GM18519 (cell line): ENCODE results near the gene ZNF225.
A peak's percentile ranks its signal among the peaks of the same experiment; 100 is the strongest.
"Not testable (repeated sequence)": the region's sequence is repeated elsewhere in the genome, so short reads cannot be mapped to it uniquely, and the experiment has no call there.

Experiments used
- ATAC-seq: cut with Tn5 transposase; IDR thresholded peaks from one replicate; pipeline ENCODE4 v1.9.1; 2021; ENCODE audit warnings: mild to moderate bottlenecking, moderate library complexity; ENCODE audit not compliant: unreplicated experiment, low FRiP score

Gene ZNF225

DNA sequence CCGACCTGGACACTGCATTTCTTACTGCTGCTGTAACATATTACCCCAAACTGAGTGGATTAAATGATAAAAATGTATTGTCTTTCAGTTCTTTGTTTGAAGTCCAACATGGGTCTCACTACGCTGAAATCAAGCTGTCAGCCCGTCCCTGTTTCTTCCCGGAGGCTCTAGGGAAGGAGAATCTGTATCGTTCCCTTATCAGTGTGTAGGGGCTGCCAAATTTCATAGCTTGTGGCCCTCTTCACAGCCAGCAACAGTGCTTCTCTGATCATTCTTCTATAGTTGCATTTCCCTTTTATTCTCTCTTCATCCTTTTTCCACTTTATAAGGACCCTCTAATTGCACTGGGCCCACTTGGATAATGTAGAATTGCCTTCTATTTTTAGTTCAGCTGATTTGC lies 38.3 kb downstream of the ZNF225 start:
- ATAC-seq, result no peak

GRCh38 chr19:44156475-44156874 lies 43.3 kb downstream of the ZNF225 start:
- ATAC-seq, result no peak

DNA sequence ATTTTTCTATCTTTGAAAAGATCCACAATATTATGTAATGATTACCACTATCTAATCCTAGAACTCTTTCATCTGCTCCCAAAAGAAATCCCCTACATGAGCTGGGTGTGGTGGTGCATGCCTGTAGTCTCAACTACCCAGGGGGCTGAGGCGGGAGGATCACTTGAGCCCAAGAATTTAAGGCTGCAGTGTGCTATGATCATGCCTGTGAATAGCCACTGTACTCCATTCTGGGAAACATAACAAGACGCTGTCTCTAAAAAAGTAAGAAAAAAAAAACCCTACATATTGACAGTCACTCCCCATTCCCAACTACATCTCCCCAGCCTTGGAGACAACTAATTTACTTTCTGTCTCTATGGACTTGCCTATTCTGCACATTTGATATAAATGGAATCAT lies 50.6 kb downstream of the ZNF225 start:
- no peak for ATAC-seq

DNA sequence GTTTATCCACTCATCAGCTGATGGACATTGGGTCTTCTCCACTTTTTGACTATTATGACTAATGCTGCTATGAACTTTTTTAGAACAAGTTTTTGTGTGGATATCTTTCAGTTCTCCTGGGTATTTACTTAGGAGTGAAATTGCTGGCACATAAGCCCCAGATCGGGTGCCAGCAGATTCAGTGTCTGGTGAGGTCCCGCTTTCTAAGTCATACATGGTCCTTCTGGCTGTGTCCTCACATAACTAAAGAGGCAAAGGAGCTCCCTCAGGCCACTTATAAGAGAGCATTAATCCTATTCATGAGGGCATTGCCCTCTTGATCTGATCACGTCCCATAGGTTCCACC lies 51.1 kb downstream of the ZNF225 start:
- ATAC-seq, result peak; percentile 16

DNA sequence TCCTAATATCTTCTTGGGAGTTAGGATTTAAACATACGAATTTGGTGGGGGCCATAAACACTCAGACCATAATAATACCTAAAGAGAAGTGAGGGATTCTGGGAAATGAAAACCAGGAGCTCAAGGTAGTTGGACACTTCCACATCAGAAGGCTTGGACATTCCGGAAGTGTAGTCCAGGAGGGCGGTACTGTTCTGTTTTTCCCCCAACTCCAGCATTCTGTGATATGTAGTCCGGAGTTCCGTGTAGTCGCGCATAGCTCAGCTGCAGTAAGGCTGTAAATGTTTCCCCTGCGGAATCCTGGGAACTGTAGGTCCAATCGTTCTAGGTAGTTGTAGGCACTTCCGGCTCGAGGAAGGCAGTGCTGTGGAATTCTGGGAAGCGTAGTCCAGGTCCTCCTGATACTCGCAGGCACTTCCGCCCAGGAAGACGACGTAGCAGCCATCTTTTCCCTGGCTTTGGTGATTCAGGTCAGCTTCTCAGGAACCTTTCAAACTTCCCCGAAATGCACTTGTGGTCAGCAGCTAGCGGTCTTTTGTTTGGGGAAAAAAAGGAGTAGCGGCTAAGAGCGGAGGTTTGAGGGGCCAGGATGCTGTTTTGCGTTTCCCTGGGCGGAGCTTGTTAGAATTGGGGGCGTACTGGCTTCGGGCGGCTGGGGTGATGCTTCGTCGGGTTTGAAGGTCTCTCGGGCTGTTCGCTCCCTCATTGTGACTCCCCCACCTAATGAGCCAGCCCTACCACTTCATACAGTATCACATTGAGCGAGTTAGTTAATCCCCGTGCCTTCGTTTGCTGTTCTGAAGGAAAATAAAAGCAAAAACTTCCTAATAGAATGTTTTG lies 51.7 kb downstream of the ZNF225 start, which contains the start of gene ZNF226:
ZNF226 (plus strand) TSS at position 428 of the 840 bp plus-strand sequence. CDS start 4,981 bp downstream, outside the sequence.
- ATAC-seq, result peak; percentile 67

- not testable (repeated sequence) for ATAC-seq
Measured at GRCh38 chr19:44170660-44171059, 57.5 kb downstream of the ZNF225 start.

GRCh38 chr19:44176590-44176989 lies 63.4 kb downstream of the ZNF225 start:
- no peak for ATAC-seq

- ATAC-seq, result no peak
Measured at GRCh38 chr19:44180968-44181367, 67.8 kb downstream of the ZNF225 start.

DNA sequence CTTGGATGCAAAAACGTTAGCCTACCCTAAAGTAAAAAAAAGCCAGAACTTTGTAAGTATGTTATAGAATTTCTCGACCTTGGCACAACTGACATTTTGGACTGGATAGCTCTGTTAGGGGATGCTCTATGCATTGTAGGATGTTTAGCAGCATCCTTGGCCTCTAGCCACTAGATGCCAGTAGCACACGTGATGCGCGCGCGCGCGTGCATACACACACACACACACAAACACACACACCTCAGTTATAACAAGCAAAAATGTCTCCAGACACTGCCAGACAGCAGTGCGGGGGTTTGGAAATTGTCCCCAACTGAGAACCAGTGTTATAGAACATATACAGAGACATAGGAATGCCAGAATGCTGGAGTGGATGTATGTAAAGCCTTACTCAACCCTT lies 68.9 kb downstream of the ZNF225 start:
- no peak for ATAC-seq
